Measurements from ENCODE around the gene CHAD. TPM values are rescaled to one million over a fixed set of nuclear protein-coding genes. Genes with fewer than 3 reads are reported as not detected.

CHAD gene
- total RNA-seq, 4 donors from 2014 or later, result not detected

DNA sequence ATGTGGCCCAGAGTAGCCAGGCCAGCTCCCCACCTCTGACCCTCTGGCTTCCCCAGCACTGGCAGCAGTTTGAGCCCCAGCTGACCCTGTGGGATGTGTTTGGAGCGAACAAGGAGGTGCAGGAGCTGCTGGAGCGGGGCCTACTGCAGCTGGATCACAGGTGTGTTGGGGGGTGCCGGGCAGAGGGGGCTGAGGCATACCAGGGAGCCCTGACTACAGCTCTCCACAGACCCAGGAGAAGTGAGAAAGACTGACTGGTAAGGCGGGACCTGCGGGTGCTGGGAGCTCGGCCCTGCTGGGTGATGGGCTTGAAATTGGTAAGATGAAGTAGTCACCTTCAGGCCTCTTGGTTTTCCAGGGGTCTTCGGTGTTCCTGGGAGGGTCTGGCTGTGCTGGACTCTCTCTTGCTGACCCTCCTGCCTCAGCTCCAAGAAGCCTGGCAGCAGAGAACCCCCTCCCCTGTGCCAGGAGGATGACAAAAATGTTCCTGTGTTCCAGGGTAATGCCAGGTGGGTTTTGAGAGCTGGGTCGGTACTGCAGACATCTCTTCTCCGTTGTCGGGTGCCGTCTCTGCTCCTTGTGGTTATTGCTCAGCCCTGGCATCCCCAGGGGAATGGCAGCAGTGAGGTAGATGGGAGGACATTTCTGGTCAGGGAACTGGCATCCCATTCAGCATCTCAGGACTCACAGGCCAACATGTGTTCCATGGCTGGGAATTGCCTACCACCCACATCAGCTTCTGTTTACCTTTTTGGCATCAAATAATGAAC, 15.9 kb upstream of the CHAD start:
- H3K4me1 ChIP-seq, result peaks cover 0 to 39% (median 11%) of the 10 kb centered on the region in 4 donors
- H3K4me3 ChIP-seq, result no peak overlapping the region
- H3K27ac ChIP-seq, result peak overlapping the region in 1 of 4 donors; percentile 11
- TF ChIP-seq POLR2A (IDR thresholded peaks at IDR 0.05) (no peak), EP300 (IDR thresholded peaks at IDR 0.05) (no peak)
- TF ChIP-seq, protein P1, sequence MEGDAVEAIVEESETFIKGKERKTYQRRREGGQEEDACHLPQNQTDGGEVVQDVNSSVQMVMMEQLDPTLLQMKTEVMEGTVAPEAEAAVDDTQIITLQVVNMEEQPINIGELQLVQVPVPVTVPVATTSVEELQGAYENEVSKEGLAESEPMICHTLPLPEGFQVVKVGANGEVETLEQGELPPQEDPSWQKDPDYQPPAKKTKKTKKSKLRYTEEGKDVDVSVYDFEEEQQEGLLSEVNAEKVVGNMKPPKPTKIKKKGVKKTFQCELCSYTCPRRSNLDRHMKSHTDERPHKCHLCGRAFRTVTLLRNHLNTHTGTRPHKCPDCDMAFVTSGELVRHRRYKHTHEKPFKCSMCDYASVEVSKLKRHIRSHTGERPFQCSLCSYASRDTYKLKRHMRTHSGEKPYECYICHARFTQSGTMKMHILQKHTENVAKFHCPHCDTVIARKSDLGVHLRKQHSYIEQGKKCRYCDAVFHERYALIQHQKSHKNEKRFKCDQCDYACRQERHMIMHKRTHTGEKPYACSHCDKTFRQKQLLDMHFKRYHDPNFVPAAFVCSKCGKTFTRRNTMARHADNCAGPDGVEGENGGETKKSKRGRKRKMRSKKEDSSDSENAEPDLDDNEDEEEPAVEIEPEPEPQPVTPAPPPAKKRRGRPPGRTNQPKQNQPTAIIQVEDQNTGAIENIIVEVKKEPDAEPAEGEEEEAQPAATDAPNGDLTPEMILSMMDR (IDR thresholded peaks at IDR 0.05), result no peak
- H3K9me3 ChIP-seq, result no peaks in the 10 kb centered on the region
- H3K36me3 ChIP-seq, result peaks cover 0 to 65% (median 5%) of the 10 kb centered on the region in 3 donors
- no peaks in the 10 kb centered on the region for H3K27me3 ChIP-seq
- 89 to 92% methylated on average over 10 to 11 of the region's 11 CpGs for WGBS, 2 donors
- DNase-seq (ENCODE audit: low spot score in 2 of 2), result no peak

DNA sequence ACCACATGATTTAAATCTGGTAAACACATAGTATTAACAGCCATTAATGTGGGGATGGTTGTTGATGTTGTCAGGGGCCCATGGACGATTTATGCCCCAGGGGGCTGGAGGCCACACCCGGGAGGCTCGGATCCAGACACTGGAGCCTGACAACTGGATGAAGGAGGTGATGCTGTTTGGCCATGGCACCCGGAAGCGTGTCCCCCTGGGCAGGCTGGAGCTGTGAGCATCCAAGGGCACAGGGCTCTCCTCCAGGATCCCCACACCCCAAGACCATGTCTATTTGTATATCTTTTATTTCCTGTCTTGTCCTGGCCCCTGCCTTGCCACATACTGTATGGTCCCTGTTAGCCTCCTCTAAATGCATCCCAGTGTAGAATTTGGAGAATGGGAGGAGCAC, 14.6 kb upstream of the CHAD start:
- H3K4me3 ChIP-seq, result no peak overlapping the region
- H3K27ac ChIP-seq, result peak overlapping the region in 3 of 4 donors; percentile 60 to 94 (median 88)
- 72 to 80% methylated on average over 5 of the region's 5 CpGs for WGBS, 2 donors
- H3K36me3 ChIP-seq, result peaks cover 0 to 63% (median 5%) of the 10 kb centered on the region in 3 donors
- H3K4me1 ChIP-seq, result peaks cover 0 to 46% (median 14%) of the 10 kb centered on the region in 4 donors
- DNase-seq (ENCODE audit: low spot score in 2 of 2), result no peak
- H3K27me3 ChIP-seq, result no peaks in the 10 kb centered on the region
- H3K9me3 ChIP-seq, result no peaks in the 10 kb centered on the region
- TF ChIP-seq EP300 (IDR thresholded peaks at IDR 0.05) (no peak), POLR2A (IDR thresholded peaks at IDR 0.05) (no peak)
- TF ChIP-seq, protein P1 (IDR thresholded peaks at IDR 0.05), result no peak

DNA sequence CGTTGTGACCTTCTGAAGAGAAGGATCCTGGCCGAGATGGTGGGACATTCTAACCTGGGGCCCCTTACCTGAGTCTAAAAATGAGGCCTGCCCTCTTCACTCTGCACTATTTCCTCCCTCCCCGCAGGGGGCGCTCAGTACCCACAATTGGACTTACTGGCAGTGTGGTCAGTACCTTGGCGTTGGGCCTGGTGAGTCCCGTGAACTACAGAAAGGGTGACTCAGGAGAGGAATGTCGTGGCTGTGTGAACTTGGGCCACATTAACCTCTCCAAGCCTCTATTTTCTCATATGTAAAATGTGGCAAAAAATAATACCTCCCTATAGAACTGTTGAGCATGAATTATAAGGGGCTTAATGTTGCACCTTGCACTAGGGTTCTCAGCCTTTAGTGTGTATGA, 13.8 kb upstream of the CHAD start:
- H3K4me1 ChIP-seq, result peaks cover 0 to 54% (median 15%) of the 10 kb centered on the region in 4 donors
- no peaks in the 10 kb centered on the region for H3K27me3 ChIP-seq
- peaks cover 0 to 56% (median 5%) of the 10 kb centered on the region in 3 donors for H3K36me3 ChIP-seq
- WGBS, 2 donors, result 8 to 9% methylated on average over 7 of the region's 7 CpGs
- no peak overlapping the region for H3K4me3 ChIP-seq
- peak; percentile 94 to 98 for DNase-seq (ENCODE audit: low spot score in 2 of 2)
- no peaks in the 10 kb centered on the region for H3K9me3 ChIP-seq
- H3K27ac ChIP-seq, result peak overlapping the region; percentile 60 to 94 (median 78)
- TF ChIP-seq POLR2A (IDR thresholded peaks at IDR 0.05) (no peak), EP300 (IDR thresholded peaks at IDR 0.05) (peak; percentile 80 to 94)
- TF ChIP-seq, protein P1 (IDR thresholded peaks at IDR 0.05), result peak; percentile 86 to 95 (median 90)

DNA sequence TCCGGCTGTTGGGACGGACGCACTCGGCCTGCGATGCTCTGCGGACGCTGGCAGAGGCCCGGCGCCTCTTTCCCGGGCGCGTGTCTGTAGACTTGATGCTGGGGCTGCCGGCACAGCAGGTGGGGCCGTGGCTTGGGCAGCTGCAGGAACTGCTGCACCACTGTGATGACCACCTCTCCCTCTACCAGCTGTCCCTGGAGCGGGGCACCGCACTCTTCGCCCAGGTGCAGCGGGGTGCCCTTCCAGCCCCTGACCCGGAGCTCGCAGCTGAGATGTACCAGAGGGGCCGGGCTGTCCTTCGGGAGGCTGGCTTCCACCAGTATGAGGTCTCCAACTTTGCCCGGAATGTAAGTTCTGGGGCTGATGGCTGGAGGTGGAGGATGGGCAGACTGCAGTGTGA, 13.4 kb upstream of the CHAD start:
- WGBS, 2 donors, result 77 to 84% methylated on average over 3 to 17 of the region's 23 CpGs
- no peaks in the 10 kb centered on the region for H3K9me3 ChIP-seq

More for the DNA sequence above, 13.4 kb upstream of the CHAD start:
- TF ChIP-seq POLR2A (IDR thresholded peaks at IDR 0.05) (no peak), EP300 (IDR thresholded peaks at IDR 0.05) (no peak)
- TF ChIP-seq, protein P1 (IDR thresholded peaks at IDR 0.05), result no peak
- Histone ChIP-seq H3K4me3 (no peak overlapping the region), H3K4me1 (peaks cover 0 to 54% (median 15%) of the 10 kb centered on the region in 4 donors), H3K27ac (peak overlapping the region in 2 of 4 donors; percentile 88), H3K27me3 (no peaks in the 10 kb centered on the region), H3K36me3 (peaks cover 0 to 52% (median 5%) of the 10 kb centered on the region in 3 donors)
- no peak for DNase-seq (ENCODE audit: low spot score in 2 of 2)

Measured in tibial nerve (tissue), 4 donors.